H1 (cell line): ENCODE data around the gene MAD2L1. TPM values are rescaled to one million over a fixed set of nuclear protein-coding genes. Genes with fewer than 3 reads are reported as not detected.

Experiments
- CBX8 ChIP-seq: fragments of 300-800, 300-1000 bp; sonication (generic); IDR thresholded peaks from 2 replicates; pipeline ENCODE4 v1.7.1; 2016; ENCODE audit warnings: low read depth, low read length, borderline replicate concordance
- CHD7 ChIP-seq: fragments of 300-600 bp; sonication (generic); IDR thresholded peaks from 2 replicates; pipeline ENCODE4 v1.7.1; 2012; ENCODE audit warnings: low read length, moderate library complexity, mild to moderate bottlenecking, inconsistent platforms; ENCODE audit not compliant: insufficient replicate concordance
- MAX ChIP-seq: IDR thresholded peaks from 2 replicates; pipeline ENCODE4 v1.6.1; 2012; ENCODE audit warnings: inconsistent platforms
- PHF8 ChIP-seq: fragments of 200-600 bp; sonication (generic); conservative IDR thresholded peaks from 2 replicates; pipeline ENCODE4 v1.7.1; 2012; ENCODE audit warnings: low read depth, mild to moderate bottlenecking, inconsistent platforms, low read length, moderate library complexity
- SIN3A ChIP-seq, 2 experiments: IDR thresholded peaks in 1 of 2; conservative IDR thresholded peaks in 1 of 2; 2 replicates each; pipeline ENCODE4 v1.6.1; 2011 to 2012; ENCODE audit warnings: low read length in 2 of 2, improper control_type of control experiment in 1 of 2, low read depth in 1 of 2, mild to moderate bottlenecking in 1 of 2
- polyA plus RNA-seq, 7 experiments: library from polyadenylated mRNA; depleted of rRNA in 3 of 7; stranded (reverse) in 5 of 7; unstranded in 2 of 7; fragments of >200 nt in 5 of 7; fragments of 200-250 nt in 2 of 7; gene quantifications; 1 replicate in 5 of 7; 2 replicates in 1 of 7; 4 replicates in 1 of 7; pipeline versions ENCODE4 v1.2.1 to v1.2.3, GENCODE V29; 2011 to 2013; ENCODE audit warnings: missing spikeins in 2 of 7, mixed read lengths in 2 of 7
- total RNA-seq: library from RNA; stranded (reverse); fragmentation: NEBNext Ultra II Directional; extraction: Animal tissue kit (Norgen Biotek cat#: 25700); gene quantifications from 2 replicates; pipeline ENCODE4 v1.2.1, GENCODE V29; 2021

The MAD2L1 gene
- total and polyA plus RNA-seq, 2 of the 8 experiments (the other 6 are each of a cell fraction or from before 2014, with no cell fraction given), result 51.1 to 88.1 TPM

GRCh38 chr4:120025516-120025915 is 41.1 kb downstream of the MAD2L1 start (continued):
- TF ChIP-seq CHD7 (no peak), SIN3A (conservative IDR thresholded peaks at IDR 0.05 in 1 of 2, IDR thresholded peaks at IDR 0.05 in 1 of 2; ENCODE audit: low read depth in 1 of 2, low read length in 2 of 2) (no peak), CBX8 (no peak), PHF8 (no peak), MAX (no peak)
